Measurements from ENCODE around the gene ZNRF1.

The ZNRF1 gene

DNA sequence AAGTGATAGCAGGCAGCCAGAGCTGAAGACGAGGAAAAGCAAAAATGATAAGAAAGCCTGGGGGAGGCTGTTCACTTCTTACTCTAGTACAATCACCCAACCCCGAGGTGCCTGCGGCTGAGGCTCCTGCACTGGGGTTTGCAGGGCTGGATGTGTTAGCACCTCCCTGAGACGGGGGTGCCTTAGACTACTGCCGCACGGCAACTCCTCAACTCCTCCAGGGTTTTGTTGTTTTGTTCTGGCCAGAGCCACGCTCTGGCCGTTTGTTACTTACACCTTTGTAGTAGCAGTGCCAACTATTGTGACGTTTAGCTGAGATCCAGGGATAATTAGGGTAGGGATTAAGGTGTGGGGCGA lies 66.3 kb downstream of the ZNRF1 start:
- no peak for DNase-seq (ENCODE audit: low spot score)
- H3K27ac ChIP-seq = no peak overlapping the region
- TF ChIP-seq, protein P1, sequence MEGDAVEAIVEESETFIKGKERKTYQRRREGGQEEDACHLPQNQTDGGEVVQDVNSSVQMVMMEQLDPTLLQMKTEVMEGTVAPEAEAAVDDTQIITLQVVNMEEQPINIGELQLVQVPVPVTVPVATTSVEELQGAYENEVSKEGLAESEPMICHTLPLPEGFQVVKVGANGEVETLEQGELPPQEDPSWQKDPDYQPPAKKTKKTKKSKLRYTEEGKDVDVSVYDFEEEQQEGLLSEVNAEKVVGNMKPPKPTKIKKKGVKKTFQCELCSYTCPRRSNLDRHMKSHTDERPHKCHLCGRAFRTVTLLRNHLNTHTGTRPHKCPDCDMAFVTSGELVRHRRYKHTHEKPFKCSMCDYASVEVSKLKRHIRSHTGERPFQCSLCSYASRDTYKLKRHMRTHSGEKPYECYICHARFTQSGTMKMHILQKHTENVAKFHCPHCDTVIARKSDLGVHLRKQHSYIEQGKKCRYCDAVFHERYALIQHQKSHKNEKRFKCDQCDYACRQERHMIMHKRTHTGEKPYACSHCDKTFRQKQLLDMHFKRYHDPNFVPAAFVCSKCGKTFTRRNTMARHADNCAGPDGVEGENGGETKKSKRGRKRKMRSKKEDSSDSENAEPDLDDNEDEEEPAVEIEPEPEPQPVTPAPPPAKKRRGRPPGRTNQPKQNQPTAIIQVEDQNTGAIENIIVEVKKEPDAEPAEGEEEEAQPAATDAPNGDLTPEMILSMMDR (IDR thresholded peaks at IDR 0.05) = no peak
- no peak overlapping the region for H3K4me3 ChIP-seq

- H3K27ac ChIP-seq = no peak overlapping the region
- DNase-seq (ENCODE audit: low spot score) = no peak
- no peak overlapping the region for H3K4me3 ChIP-seq
- TF ChIP-seq, protein P1 (IDR thresholded peaks at IDR 0.05) = no peak
These were observed 66.8 kb downstream of the ZNRF1 start for GRCh38 chr16:75065521-75066149.

DNA sequence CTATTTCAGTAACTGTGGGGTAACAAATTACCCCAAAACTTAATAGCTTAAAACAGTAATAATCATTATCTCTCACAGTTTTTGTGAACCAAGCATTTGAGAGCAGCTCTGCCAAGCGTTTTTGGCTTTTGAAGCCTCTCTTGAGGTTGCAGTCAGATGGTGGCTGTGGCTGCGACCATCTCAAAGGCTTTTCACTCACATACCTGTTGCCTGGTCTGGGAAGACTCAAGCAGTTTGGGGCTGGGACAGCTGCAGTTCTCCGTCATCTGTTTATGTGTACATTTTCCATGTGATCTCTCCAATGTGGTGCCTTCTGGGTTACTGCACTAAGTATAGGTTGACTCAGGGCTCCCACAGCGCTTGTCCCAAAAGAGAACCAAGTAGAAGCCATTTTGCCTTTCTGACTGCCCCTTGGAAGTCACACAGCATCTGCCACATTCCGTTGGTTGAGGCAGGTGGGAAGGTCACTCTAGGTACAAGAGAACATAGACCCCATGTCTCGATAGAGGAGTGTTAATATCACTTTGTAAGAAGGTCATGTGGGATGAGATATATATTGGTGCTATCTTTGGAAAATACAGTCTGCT lies 68.1 kb downstream of the ZNRF1 start:
- TF ChIP-seq, protein P1 (IDR thresholded peaks at IDR 0.05) = no peak
- H3K27ac ChIP-seq = no peak overlapping the region
- no peak for DNase-seq (ENCODE audit: low spot score)
- no peak overlapping the region for H3K4me3 ChIP-seq

DNA sequence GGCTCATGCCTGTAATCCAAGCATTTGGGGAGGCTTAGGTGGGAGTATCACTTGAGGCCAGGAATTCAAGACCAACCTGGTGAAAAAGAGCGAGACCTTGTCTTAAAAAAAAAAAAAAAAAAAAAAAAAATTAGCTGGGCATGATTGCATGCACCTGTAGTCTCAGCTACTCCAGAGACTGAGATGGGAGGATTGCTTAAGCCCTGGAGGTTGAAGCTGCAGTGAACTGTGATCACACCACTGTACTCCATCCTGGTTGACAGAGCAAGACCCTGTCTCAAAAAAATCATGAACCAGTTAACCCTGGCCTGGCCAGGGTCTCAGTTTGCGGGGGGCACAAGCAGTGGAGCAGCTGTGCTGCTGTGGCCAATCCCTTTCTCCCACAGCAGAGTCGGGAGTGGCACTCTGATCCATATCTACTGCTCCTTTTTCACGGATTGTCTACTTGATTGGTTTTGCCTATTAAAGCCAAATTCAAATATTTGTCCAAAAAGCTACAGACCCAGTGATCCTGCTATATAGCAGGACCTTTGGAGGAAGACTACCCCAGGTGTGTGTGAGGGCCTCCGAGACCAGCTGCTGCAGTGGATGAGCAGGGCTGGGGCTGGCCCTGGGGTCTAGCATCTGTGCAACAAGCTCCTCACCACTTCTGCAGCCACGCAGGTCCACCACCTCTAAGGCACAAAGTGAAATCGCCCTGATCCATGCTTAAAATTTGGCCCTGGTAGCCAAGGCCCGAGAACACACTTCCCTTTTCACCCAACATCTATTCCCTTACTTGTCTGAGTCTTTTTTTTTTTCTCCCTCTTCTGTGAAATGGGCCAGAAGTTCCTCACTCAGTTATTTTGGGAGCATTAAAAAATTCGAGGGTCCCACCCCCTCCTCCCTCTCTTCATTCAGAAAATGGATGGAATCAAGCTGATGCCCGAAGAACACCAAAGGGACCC lies 69.5 kb downstream of the ZNRF1 start:
- DNase-seq (ENCODE audit: low spot score) = no peak
- TF ChIP-seq, protein P1 (IDR thresholded peaks at IDR 0.05) = no peak
- H3K27ac ChIP-seq = no peak overlapping the region

DNA sequence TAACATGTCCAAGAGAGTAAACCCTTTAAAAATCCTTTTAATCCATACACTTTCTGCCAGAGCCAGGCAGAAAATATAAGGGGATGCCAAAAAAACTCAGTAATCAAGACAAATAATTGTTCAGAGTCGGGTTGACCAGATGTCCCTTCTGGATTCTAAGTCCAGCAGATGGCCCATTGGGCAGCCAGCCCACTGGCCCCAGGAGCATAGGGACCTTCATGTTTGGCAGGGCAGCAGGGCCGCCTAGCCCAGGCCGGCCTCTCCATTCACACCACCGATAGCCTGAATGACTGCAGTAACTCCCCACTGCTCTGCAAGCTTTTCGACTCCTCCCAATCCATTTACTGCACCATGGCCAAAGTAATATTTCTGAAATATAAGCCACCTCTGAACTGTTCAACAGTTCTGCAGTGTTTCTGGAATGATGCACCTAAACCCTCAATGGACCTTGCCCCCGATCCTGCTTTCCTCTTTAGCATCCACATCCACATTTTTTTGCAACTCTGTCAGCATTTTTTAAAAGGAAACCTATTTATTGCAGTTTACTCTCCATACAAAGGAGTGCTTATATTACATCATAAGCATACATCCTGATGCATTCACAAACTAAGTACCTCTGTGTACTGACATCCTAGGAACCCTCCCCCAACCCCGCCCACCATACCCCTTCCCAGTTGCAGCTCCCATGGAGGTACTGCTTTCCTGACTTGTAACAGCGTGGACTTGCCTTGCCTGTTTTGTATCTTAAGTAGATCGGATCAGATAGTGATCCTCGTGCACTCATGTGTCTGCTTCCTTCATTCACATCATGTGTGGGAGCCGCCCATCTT lies 71.4 kb downstream of the ZNRF1 start:
- Histone ChIP-seq H3K4me3 (no peak overlapping the region), H3K27ac (no peak overlapping the region)
- TF ChIP-seq, protein P1 (IDR thresholded peaks at IDR 0.05) = no peak
- no peak for DNase-seq (ENCODE audit: low spot score)

More for the DNA sequence above, 69.5 kb downstream of the ZNRF1 start:
- no peak overlapping the region for H3K4me3 ChIP-seq

DNA sequence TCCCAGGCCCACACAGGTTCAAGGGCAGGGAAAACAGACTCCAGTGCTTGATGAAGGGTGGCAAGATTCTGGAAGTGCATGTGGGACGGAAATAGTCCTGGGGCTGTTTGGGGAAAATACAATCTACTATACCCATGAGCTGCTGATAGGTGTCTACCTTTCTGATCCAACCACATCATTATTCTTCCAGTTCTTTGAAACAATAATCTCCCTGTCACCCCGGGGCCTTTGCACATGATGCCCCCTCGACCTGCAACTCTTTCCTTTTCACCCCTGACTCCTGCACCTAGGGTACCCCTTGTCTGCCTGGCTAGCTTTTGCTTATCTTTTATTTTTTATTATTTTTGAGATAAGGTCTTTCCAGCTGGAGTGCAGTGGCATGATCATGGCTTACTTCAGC lies 72.8 kb downstream of the ZNRF1 start:
- H3K4me3 ChIP-seq = no peak overlapping the region
- TF ChIP-seq, protein P1 (IDR thresholded peaks at IDR 0.05) = no peak
- no peak overlapping the region for H3K27ac ChIP-seq
- DNase-seq (ENCODE audit: low spot score) = no peak

All from coronary artery (tissue), 2 donors.